T-helper 1 cell treated with Interleukin-12 subunit alpha and Interleukin-12 subunit beta and Interleukin-4 antibody, amounts not matched to agents 30 μg/mL and 1 μg/mL, for 36 hours (primary cell): ENCODE results near the gene KLF16.

ENCODE experiments used
- H3K27ac Mint-ChIP-seq: one replicate; pipeline ENCODE4 v1.8.0; 2021; ENCODE audit warnings: mild to moderate bottlenecking, mixed read lengths
- H3K27me3 Mint-ChIP-seq: one replicate; pipeline ENCODE4 v1.8.0; 2021; ENCODE audit warnings: low read depth, mixed read lengths
- H3K36me3 Mint-ChIP-seq: one replicate; pipeline ENCODE4 v1.8.0; 2021; ENCODE audit warnings: low read depth, mixed read lengths
- H3K4me1 Mint-ChIP-seq: one replicate; pipeline ENCODE4 v1.8.0; 2021; ENCODE audit warnings: low read depth, mixed read lengths
- H3K4me3 Mint-ChIP-seq: one replicate; pipeline ENCODE4 v1.8.0; 2021; ENCODE audit warnings: mild to moderate bottlenecking, moderate library complexity, mixed read lengths
- H3K9me3 Mint-ChIP-seq: one replicate; pipeline ENCODE4 v1.8.0; 2021; ENCODE audit warnings: mixed read lengths

KLF16 gene

DNA sequence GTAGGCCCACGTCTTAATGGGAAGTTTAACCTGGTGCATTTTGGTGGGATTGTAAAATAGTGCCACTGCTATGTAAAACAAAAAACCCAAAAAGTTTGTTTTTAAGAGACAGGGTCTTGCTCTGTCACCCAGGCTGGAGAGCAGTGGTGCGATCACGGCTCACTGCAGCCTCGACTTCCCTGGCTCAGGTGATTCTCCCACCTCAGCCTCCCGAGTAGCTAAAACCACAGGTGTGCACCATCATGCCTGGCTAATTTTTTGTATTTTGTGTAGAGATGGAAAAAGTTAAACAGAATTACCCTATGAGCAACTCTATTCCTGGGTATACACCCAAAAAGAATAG, 14.3 kb downstream of the KLF16 start:
- Mint-ChIP-seq H3K27me3 (no peaks in the 10 kb centered on the region), H3K9me3 (no peaks in the 10 kb centered on the region), H3K36me3 (peaks cover 9% of the 10 kb centered on the region), H3K4me1 (peaks cover 38% of the 10 kb centered on the region), H3K4me3 (no peak overlapping the region), H3K27ac (peak overlapping the region; percentile 80)

- H3K9me3 Mint-ChIP-seq: no peaks in the 10 kb centered on the region
- peak within 1 kb of the TSS; percentile 92 for H3K27ac Mint-ChIP-seq
- peak within 1 kb of the TSS; percentile 93 for H3K4me3 Mint-ChIP-seq
- peaks cover 38% of the 10 kb centered on the region for H3K4me1 Mint-ChIP-seq
- H3K36me3 Mint-ChIP-seq: peaks cover 9% of the 10 kb centered on the region
- H3K27me3 Mint-ChIP-seq: no peaks in the 10 kb centered on the region
Measured at GRCh38 chr19:1848399-1849131, 14.8 kb downstream of the KLF16 start, which contains the start of gene REXO1. TSS of gene REXO1 (minus strand) at chr19:1848483. CDS start at chr19:1848358, 125 bp downstream.

- no peaks in the 10 kb centered on the region for H3K9me3 Mint-ChIP-seq
- H3K4me3 Mint-ChIP-seq: peak overlapping the region; percentile 93
- H3K27ac Mint-ChIP-seq: peak overlapping the region; percentile 92
- no peaks in the 10 kb centered on the region for H3K27me3 Mint-ChIP-seq
- H3K36me3 Mint-ChIP-seq: peaks cover 7% of the 10 kb centered on the region
- H3K4me1 Mint-ChIP-seq: peaks cover 32% of the 10 kb centered on the region
Measured at GRCh38 chr19:1847684-1848398, 15.5 kb downstream of the KLF16 start.

DNA sequence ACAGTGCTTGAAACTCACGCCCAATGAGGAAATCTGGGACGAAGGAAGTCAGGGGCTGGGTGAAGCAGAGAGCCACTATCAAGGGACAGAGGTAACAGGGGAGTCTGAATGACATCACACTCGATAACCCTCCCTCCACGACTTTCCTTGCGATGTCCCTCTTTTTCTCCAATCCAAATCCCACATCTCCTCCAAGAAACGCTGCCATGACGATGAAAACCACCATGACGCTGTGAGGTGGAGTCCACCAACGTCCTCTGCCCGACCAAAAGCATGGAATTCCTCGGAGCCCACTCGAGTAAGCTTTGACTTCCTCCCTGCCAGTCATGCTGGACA, 16.1 kb downstream of the KLF16 start:
- Mint-ChIP-seq H3K4me1 (peaks cover 32% of the 10 kb centered on the region), H3K4me3 (peak overlapping the region; percentile 93), H3K27ac (peak overlapping the region; percentile 92), H3K36me3 (peaks cover 7% of the 10 kb centered on the region), H3K27me3 (no peaks in the 10 kb centered on the region), H3K9me3 (no peaks in the 10 kb centered on the region)

- Mint-ChIP-seq H3K4me3 (peak overlapping the region; percentile 93), H3K27me3 (no peaks in the 10 kb centered on the region), H3K9me3 (no peaks in the 10 kb centered on the region), H3K36me3 (peaks cover 7% of the 10 kb centered on the region), H3K27ac (peak overlapping the region; percentile 92), H3K4me1 (peaks cover 33% of the 10 kb centered on the region)
Measured at GRCh38 chr19:1846517-1847204, 16.7 kb downstream of the KLF16 start.

GRCh38 chr19:1845642-1846041, 17.7 kb downstream of the KLF16 start:
- H3K9me3 Mint-ChIP-seq: no peaks in the 10 kb centered on the region
- no peaks in the 10 kb centered on the region for H3K27me3 Mint-ChIP-seq
- peaks cover 28% of the 10 kb centered on the region for H3K4me1 Mint-ChIP-seq
- no peak overlapping the region for H3K27ac Mint-ChIP-seq
- peaks cover 7% of the 10 kb centered on the region for H3K36me3 Mint-ChIP-seq
- H3K4me3 Mint-ChIP-seq: no peak overlapping the region

GRCh38 chr19:1845125-1845515, 18.3 kb downstream of the KLF16 start:
- Mint-ChIP-seq H3K4me1 (peaks cover 31% of the 10 kb centered on the region), H3K27me3 (no peaks in the 10 kb centered on the region), H3K4me3 (peak overlapping the region; percentile 14), H3K27ac (no peak overlapping the region), H3K9me3 (no peaks in the 10 kb centered on the region), H3K36me3 (peaks cover 7% of the 10 kb centered on the region)

DNA sequence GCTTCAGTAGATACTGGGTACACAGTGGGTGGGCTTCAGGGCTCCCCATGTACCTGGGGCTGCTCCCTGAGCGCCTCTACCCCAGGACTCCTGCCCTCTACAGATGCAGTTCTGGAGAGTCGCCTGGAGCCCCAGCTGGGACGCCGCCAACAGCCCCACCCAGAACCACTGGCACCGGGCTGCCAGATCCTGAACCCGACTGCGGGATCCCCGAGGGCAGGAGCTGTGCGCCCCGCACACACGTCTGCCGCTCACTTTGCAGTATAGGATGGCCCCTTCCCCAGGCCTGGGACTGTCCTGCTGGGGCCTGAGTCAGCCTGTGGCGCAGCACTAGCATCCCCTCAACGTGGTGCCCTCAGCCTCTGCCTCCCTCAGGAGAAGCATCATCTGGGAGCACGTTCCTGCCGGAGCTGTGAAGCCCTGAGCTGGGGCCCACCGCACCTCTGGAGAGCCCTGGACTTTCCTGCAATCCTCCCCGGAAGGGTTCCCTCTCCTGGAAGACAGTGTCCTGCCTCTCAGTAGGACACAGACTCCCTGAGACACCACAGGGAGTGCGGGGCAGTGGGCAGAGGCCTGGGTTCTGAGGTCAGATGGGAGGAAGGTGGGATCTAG, 18.8 kb downstream of the KLF16 start:
- H3K36me3 Mint-ChIP-seq: peaks cover 7% of the 10 kb centered on the region
- H3K4me3 Mint-ChIP-seq: peak overlapping the region; percentile 14
- H3K27me3 Mint-ChIP-seq: no peaks in the 10 kb centered on the region
- no peak overlapping the region for H3K27ac Mint-ChIP-seq
- peaks cover 27% of the 10 kb centered on the region for H3K4me1 Mint-ChIP-seq
- H3K9me3 Mint-ChIP-seq: no peaks in the 10 kb centered on the region

- no peaks in the 10 kb centered on the region for H3K27me3 Mint-ChIP-seq
- H3K4me1 Mint-ChIP-seq: peaks cover 26% of the 10 kb centered on the region
- H3K27ac Mint-ChIP-seq: no peak overlapping the region
- peaks cover 7% of the 10 kb centered on the region for H3K36me3 Mint-ChIP-seq
- H3K4me3 Mint-ChIP-seq: no peak overlapping the region
- H3K9me3 Mint-ChIP-seq: no peaks in the 10 kb centered on the region
Measured at GRCh38 chr19:1843646-1844394, 19.6 kb downstream of the KLF16 start.

DNA sequence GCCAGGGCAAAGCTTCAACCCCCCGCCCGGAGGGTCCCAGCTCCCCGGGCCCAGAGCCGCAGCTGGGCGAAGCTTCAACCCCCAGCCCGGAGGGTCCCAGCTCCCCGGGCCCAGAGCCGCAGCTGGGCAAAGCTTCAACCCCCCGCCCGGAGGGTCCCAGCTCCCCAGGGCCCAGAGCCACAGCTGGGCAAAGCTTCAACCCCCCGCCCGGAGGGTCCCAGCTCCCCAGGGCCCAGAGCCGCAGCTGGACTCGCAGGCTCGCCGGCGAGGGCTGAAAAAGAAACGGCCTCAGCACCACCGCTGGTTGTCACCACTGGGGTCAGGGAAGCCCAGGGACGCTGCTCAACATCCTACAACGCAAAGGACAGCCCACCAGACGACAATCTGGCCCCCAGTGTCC, 20.3 kb downstream of the KLF16 start:
- H3K4me3 Mint-ChIP-seq: no peak overlapping the region
- peaks cover 24% of the 10 kb centered on the region for H3K4me1 Mint-ChIP-seq
- H3K27me3 Mint-ChIP-seq: no peaks in the 10 kb centered on the region
- H3K9me3 Mint-ChIP-seq: no peaks in the 10 kb centered on the region
- H3K36me3 Mint-ChIP-seq: peaks cover 7% of the 10 kb centered on the region
- H3K27ac Mint-ChIP-seq: no peak overlapping the region

GRCh38 chr19:1841209-1841924, 22.0 kb downstream of the KLF16 start:
- peaks cover 6% of the 10 kb centered on the region for H3K36me3 Mint-ChIP-seq
- no peak overlapping the region for H3K27ac Mint-ChIP-seq
- peaks cover 13% of the 10 kb centered on the region for H3K4me1 Mint-ChIP-seq
- no peaks in the 10 kb centered on the region for H3K9me3 Mint-ChIP-seq
- H3K27me3 Mint-ChIP-seq: no peaks in the 10 kb centered on the region
- no peak overlapping the region for H3K4me3 Mint-ChIP-seq

- Mint-ChIP-seq H3K36me3 (no peaks in the 10 kb centered on the region), H3K27ac (no peak overlapping the region), H3K27me3 (no peaks in the 10 kb centered on the region), H3K4me1 (peaks cover 9% of the 10 kb centered on the region), H3K4me3 (no peak overlapping the region), H3K9me3 (no peaks in the 10 kb centered on the region)
Measured at GRCh38 chr19:1840541-1841115, 22.8 kb downstream of the KLF16 start.
